Muscle of leg (tissue), 11 donors: ENCODE results near the gene CYB5R2. TPM values are rescaled to one million over a fixed set of nuclear protein-coding genes. Genes with fewer than 3 reads are reported as not detected.

Experiments
- DNase-seq: peaks from one replicate; pipeline ENCODE4 v3.0.0; 2013
- H3K27ac ChIP-seq: one replicate; pipeline ENCODE4 v1.5.1; 2013; ENCODE audit warnings: mild to moderate bottlenecking, low read length, control low read depth
- H3K27me3 ChIP-seq: one replicate; pipeline ENCODE4 v1.6.1; 2013; ENCODE audit warnings: low read length; ENCODE audit not compliant: control insufficient read depth, insufficient read depth
- H3K36me3 ChIP-seq: one replicate; pipeline ENCODE4 v1.6.1; 2013; ENCODE audit warnings: low read length; ENCODE audit not compliant: control insufficient read depth, insufficient read depth
- H3K4me1 ChIP-seq: one replicate; pipeline ENCODE4 v1.6.1; 2013; ENCODE audit warnings: low read length; ENCODE audit not compliant: control insufficient read depth, insufficient read depth
- H3K4me3 ChIP-seq: one replicate; pipeline ENCODE4 v1.5.1; 2013; ENCODE audit warnings: low read length, control low read depth
- H3K9me3 ChIP-seq: replicated peaks from 2 replicates; pipeline ENCODE4 v1.6.1; 2013; ENCODE audit warnings: low read depth, low read length; ENCODE audit not compliant: control insufficient read depth
- WGBS: methylation state at CpG from one replicate; pipeline ENCODE4 v1.1.5; 2013; ENCODE audit warnings: missing lambda C conversion rate; ENCODE audit not compliant: insufficient coverage; 5-methylcytosine and 5-hydroxymethylcytosine counted together
- polyA plus RNA-seq, 8 donors: library from polyadenylated mRNA; unstranded; fragments of 120-200 nt; gene quantifications; one replicate each; pipeline versions ENCODE4 v1.2.1 to v1.2.3, GENCODE V29; 2013; ENCODE audit warnings: inconsistent platforms in 1 of 8, low replicate concordance in 1 of 8; ENCODE audit not compliant: insufficient read length in 8 of 8, insufficient read depth in 1 of 8
- total RNA-seq: library from RNA; stranded (reverse); fragments of 120-200 nt; gene quantifications from one replicate; pipeline ENCODE4 v1.2.4, GENCODE V29; 2013

Gene CYB5R2
- total and polyA plus RNA-seq, 9 donors: 7.7 to 15.3 (median 13.0) TPM

DNA sequence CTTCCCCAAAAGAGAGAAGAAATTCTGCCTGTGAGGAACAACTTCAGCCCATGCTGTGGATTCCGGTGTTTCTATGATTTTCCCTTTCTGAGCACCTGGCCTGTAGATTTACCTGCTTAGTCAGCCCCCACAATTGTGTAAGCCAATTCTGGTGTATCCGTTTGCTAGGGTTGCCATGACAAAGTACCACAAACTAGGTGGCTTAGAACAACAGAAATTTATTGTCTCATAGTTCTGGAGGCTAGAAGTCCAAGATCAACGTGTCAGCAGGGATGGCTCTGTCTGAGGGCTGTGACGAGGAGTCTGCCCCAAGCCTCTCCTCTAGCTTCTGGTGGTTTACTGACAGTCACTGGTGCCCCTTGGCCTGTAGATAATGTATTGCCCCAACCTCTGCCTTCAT, 15.9 kb upstream of the CYB5R2 start:
- no peak for DNase-seq
- H3K27ac ChIP-seq: no peak overlapping the region
- H3K27me3 ChIP-seq: peaks cover 9% of the 10 kb centered on the region
- no peaks in the 10 kb centered on the region for H3K36me3 ChIP-seq
- H3K4me1 ChIP-seq: no peaks in the 10 kb centered on the region
- H3K4me3 ChIP-seq: no peak overlapping the region
- no peaks in the 10 kb centered on the region for H3K9me3 ChIP-seq
- WGBS: 88% methylated on average over 1 of the region's 4 CpGs

GRCh38 chr11:7688238-7688826, 15.0 kb upstream of the CYB5R2 start:
- Histone ChIP-seq H3K27ac (no peak overlapping the region), H3K9me3 (no peaks in the 10 kb centered on the region), H3K4me3 (no peak overlapping the region), H3K27me3 (peaks cover 9% of the 10 kb centered on the region), H3K4me1 (no peaks in the 10 kb centered on the region), H3K36me3 (no peaks in the 10 kb centered on the region)
- peak; percentile 57 for DNase-seq
- 0% methylated on average over 2 of the region's 4 CpGs for WGBS

- no peaks in the 10 kb centered on the region for H3K4me1 ChIP-seq
- no peak overlapping the region for H3K27ac ChIP-seq
- H3K36me3 ChIP-seq: no peaks in the 10 kb centered on the region
- H3K27me3 ChIP-seq: peaks cover 9% of the 10 kb centered on the region
- WGBS: 100% methylated on average over 1 of the region's 1 CpG
- no peaks in the 10 kb centered on the region for H3K9me3 ChIP-seq
- no peak overlapping the region for H3K4me3 ChIP-seq
- DNase-seq: no peak
These were observed 14.1 kb upstream of the CYB5R2 start for GRCh38 chr11:7687386-7687785.

DNA sequence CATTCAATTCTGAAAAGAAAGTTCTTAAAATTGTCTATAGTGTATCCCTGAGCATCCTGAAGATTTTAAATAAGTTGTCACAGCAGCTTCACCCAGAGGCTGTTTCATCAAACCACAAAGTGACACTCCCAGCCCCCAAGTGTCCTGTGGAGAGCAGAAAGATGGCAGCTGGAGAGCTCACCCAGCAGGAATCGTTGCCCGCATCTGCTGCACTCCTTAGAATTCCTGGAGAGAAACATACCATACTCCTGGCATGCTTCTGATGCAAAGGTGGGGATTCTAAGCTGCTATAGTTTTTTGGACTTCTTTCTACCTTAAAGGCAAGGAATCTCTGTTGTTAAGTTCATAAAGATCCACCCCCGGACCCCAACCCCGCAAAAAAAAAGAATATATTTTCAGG, 13.5 kb upstream of the CYB5R2 start:
- WGBS: no CpG with 5 or more reads among the region's 4 CpGs
- no peak overlapping the region for H3K27ac ChIP-seq

DNA sequence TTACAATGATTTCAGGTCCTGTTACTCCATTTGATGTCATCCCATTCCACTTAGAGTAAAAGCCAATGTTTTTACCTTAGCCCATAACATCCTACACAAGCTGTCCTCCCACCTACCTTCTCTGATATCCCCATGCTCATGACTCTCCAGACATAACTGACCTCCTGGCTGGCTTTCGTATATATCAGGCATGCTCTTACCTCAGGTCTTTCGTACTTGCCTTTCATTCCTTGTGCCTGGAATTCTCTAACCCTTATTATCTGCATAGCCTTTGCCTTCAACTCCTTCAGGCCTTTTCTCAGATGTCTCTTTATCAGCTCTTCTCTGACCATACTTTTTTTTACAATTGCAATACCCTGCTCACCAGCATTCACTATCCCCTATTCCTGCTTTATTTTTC, 10.3 kb upstream of the CYB5R2 start:
- 87% methylated on average over 2 of the region's 2 CpGs for WGBS
- Histone ChIP-seq H3K4me1 (no peaks in the 10 kb centered on the region), H3K9me3 (no peaks in the 10 kb centered on the region), H3K27me3 (peaks cover 9% of the 10 kb centered on the region), H3K36me3 (no peaks in the 10 kb centered on the region), H3K4me3 (no peak overlapping the region), H3K27ac (no peak overlapping the region)
- DNase-seq: no peak

More for the DNA sequence above, 13.5 kb upstream of the CYB5R2 start:
- Histone ChIP-seq H3K27me3 (peaks cover 9% of the 10 kb centered on the region), H3K9me3 (no peaks in the 10 kb centered on the region), H3K36me3 (no peaks in the 10 kb centered on the region), H3K4me1 (no peaks in the 10 kb centered on the region), H3K4me3 (no peak overlapping the region)
- no peak for DNase-seq

DNA sequence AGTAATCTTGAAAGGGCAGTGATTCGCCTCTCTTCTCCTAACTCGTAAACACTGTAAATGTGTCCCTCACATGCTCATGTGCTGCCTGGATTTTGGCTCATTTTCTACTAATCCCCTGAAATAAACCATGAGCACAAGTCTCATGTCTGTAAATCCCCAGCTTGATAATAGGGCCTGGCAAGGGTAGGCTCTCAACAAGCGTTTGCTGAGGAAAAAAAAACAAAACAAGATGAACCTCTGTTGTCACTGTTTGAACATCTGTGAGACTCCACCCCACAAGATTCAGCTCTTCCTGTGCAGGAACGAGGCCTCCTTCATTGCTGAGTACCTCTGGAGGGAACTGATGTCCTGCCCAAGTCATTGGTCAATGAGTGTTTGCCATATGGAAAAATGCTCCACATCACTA, 4.5 kb upstream of the CYB5R2 start:
- H3K4me1 ChIP-seq: peaks cover 10% of the 10 kb centered on the region
- no peak for DNase-seq
- no peak overlapping the region for H3K27ac ChIP-seq
- WGBS: 36% methylated on average over 2 of the region's 4 CpGs
- H3K27me3 ChIP-seq: peaks cover 22% of the 10 kb centered on the region
- H3K4me3 ChIP-seq: no peak overlapping the region
- H3K36me3 ChIP-seq: no peaks in the 10 kb centered on the region
- no peaks in the 10 kb centered on the region for H3K9me3 ChIP-seq

DNA sequence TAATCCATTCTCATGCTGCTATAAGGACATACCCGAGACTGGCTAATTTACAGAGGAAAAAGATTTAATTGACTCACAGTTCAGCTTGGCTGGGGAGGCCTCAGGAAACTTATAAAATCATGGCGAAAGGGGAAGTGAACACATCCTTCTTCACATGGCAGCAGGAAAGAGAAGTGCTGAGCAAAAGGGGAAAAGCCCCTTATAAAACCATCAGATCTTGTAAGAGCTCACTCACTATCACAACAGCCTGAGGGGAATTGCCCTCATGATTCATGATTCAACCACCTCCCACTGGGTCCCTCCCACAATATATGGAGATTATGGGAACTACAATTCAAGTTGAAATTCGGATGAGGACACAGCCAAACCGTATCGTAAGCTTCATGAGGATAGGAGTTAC, 3.8 kb upstream of the CYB5R2 start:
- DNase-seq: no peak
- WGBS: no CpG with 5 or more reads among the region's 5 CpGs
- peaks cover 16% of the 10 kb centered on the region for H3K4me1 ChIP-seq
- H3K4me3 ChIP-seq: no peak overlapping the region
- no peak overlapping the region for H3K27ac ChIP-seq
- peaks cover 28% of the 10 kb centered on the region for H3K27me3 ChIP-seq
- no peaks in the 10 kb centered on the region for H3K36me3 ChIP-seq
- no peaks in the 10 kb centered on the region for H3K9me3 ChIP-seq

DNA sequence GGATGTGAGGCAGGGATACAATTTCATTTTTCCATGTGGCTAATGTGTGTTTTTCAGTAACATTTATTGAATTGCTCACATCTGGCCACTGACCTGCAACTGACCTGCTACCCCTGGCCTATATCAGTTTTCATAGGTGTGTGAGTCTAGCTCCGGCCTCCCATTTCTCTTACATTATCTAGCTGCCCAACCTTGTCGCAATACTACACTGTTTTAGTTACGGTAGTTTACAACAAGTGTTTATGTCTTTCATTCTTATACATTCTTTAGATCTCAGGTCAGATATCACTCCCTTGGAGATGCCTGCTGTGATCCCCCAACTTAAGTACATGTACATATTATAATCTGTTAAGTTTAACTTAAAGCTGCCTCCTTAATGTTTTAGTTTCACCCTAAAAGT, 2.3 kb upstream of the CYB5R2 start:
- Histone ChIP-seq H3K27ac (no peak overlapping the region), H3K4me3 (no peak overlapping the region), H3K36me3 (no peaks in the 10 kb centered on the region), H3K4me1 (peaks cover 16% of the 10 kb centered on the region), H3K27me3 (peaks cover 28% of the 10 kb centered on the region), H3K9me3 (no peaks in the 10 kb centered on the region)
- WGBS: no CpG with 5 or more reads among the region's 3 CpGs
- DNase-seq: no peak

DNA sequence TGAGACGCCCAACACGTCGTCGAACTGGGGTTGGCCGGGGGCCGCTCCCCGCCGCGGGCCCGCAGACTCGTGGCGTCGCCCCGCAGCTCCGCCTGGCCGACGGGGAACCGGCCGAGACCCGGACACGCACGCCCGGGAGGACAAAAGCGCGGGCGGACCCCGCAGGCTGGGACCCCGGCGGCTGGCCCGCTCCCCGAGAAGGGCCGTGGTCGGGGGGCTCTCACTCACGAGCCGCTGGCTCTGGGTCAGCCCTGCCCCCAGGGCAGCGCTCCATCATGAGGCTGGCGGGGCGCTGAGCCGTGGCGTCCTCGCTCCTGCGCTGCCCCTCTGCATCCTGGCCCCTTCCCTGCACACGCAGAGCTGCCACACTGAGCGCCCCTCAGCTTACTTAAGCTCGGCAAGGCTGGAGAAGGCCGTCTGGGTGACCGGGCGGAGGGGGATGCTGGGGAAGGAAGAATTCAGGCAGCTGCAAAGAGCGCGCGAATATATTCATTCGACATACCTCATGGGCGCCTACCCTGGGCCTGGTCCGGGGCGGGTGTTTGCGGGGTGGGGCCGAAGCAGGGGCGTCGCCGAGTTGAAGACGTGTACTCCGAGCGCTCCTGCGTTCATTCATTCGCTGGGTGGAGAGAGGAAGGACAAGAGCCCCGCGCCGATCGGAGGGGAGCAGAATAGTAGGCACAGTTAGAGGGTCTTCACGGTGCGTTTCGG, 579 bp upstream of the CYB5R2 start:
- Histone ChIP-seq H3K36me3 (peaks cover 4% of the 10 kb centered on the region), H3K4me3 (peak overlapping the region; percentile 47), H3K27ac (peak overlapping the region; percentile 67), H3K4me1 (peaks cover 16% of the 10 kb centered on the region), H3K9me3 (no peaks in the 10 kb centered on the region), H3K27me3 (peaks cover 26% of the 10 kb centered on the region)
- WGBS: 1% methylated on average over 65 of the region's 72 CpGs
- DNase-seq: peak; percentile 66

DNA sequence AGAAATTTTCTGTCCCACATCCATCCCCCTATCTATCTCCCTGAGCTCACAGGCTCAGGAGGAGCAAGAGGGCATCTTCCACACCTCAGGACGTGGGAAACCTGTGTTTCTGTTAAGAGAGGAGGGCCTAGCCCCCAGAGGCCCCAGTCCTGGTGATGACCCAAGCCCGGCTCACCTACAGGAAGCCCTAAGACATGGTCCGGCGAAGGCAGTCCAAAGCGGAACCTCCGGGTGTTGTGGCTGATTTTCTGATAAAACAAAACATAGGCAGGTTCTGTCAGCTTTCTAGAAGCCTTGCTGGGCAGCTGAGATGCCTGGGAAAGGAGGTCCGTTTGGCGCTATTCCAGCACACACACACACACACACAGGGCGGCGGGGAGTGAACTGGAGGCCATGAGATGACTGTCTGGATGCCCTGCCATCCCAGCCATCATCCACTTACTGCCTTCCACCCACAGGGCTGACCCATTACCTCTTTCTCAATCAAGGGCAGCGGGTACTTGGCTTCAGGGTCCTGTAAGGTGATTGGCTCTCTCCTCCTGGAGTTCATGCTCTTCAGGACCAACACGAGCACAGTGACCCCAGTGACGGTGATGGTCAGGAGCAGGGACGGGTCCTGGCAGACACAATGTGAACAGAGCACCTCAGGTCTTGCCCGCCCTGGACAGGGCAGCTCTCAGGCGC, 882 bp downstream of the CYB5R2 start:
- peaks cover 26% of the 10 kb centered on the region for H3K27me3 ChIP-seq
- WGBS: 76% methylated on average over 6 of the region's 16 CpGs
- DNase-seq: no peak
- H3K36me3 ChIP-seq: peaks cover 15% of the 10 kb centered on the region
- peaks cover 19% of the 10 kb centered on the region for H3K4me1 ChIP-seq
- H3K9me3 ChIP-seq: no peaks in the 10 kb centered on the region
- H3K27ac ChIP-seq: no peak overlapping the region
- H3K4me3 ChIP-seq: no peak overlapping the region
